ENCODE data around the gene PPP1R9B.

PPP1R9B gene

DNA sequence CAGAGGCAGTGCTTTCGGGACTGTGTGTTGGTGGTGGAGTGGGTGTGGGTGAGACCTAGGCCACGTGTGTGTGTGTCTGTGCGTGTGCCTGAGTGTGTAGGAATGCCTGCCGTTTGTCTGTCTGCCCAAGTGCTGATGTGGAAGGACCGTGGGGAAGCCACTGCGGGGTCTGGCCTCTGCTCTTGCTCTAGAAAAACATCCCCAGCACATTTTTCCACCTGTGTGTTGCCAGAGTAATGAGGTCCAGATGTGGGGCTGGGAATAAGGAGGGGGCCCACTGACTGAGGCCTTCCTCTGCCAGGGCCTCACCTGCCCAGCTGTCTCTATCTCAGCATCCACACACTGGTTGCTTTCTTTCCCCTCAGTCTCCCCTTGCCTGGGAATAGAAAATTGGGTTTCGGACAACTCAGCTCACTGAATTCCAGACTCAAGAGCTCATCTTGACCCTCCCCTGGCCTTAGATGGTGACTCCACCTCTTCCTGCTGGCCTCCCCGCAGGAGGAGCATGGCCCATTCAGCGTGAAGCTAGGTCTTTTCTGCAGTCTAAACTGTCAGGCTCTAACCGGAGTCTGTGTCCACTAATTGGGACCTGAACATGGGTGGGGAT lies 23.0 kb upstream of the PPP1R9B start:
- DNase-seq: no peak

DNA sequence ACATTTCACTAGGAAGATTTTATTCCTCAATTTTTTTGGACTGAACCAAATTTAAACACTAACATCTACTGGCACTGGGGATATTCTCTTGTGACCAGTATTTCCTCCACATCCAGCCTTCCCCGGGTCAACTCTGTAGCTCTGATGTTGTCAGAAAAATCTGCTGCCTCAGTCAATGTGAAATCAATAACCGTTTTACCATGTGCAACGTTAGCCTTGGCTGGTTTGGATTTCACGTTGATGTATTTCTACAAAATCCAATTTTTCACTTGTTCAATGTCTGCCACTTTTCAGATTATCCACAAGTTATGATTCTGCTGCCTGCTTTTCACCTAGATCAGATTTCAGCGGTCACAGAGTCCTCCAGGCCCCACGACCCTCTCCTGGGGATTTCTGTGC lies 22.5 kb upstream of the PPP1R9B start:
- DNase-seq: no peak

DNA sequence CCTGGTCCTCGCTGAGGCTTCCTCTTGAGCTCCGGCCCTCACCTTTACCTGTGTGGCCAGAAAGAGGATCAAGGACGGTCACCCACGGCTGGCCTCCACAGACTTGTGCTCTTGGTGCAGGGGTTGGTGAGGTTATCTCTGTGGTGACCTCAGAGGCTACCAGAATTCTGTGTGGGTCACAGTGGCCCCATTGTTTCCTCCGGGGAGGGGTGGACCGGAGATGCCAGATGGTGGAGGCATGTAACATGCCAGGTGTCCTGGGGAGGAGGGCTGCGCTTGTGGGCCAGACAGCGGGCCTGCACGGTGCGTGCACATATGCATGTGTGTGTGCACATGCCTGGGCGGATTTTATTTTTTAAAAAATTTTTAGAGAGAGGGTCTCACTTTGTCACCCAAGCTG lies 21.7 kb upstream of the PPP1R9B start:
- DNase-seq: no peak

DNA sequence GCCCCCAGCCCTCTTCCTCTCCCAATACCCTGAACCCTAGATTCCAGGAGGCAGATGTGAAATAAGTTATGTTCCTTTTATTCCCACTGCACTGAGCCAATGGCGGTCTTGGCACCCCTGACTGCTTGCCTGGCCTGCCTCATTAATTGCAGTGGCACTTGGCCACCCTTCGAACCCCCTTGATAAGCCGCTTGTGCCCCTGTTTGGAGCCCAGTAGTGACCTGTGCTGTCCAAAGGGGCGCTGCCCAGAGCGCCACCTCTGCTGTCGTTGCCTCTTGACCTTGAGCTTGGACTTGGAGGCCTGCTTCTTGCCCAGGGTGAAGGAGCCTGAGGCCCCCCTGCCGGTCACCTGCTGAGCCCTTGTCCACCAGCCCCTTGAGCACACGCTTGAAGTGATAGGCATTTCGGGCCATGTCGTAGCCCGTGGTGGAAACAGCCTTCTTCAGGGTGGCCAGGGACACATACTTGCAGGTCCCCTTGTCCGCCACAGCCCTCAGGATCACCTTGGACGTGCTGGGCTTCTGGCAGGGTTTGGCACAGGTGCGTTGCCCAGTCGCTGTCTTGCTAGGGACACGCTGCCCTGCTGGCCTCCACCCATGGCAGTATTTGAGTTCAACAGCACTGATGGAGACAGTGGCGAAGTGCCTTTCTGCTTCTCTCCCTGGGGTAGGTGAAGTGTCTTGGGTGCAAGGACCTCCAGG lies 21.0 kb upstream of the PPP1R9B start:
- no peak for DNase-seq

DNA sequence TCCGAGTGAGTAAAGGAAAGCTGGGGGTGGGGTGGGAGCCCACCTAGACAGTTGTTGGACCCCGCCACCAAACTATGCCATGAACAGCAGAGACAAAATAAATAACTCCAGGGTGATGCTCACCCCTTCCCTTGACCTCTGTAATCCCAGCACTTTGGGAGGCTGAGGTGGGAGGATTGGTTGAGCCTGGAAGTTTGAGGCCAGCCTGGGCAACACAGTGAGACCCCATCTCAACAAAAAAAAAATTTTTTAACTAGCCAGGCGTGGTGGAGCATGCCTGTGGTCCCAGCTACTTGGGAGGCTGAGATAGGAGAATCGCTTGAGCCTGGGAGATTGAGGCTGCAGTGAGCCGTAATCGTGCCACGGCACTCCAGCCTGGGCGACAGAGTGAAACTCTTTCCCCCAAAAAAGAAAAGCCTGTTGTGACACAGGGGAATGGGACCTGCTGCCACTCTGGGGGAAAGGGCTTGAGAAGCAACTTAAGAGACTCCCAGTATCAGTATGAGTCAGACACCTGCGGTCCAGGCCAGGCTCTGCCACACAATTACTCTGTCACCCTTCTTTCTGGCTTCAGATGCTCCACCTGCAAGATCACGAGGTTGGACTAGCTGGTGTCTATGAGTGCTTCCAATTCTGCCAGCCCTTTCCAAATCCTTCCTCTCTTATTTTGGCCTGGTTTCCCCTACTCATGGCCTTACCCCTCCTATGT lies 20.3 kb upstream of the PPP1R9B start:
- DNase-seq: no peak

DNA sequence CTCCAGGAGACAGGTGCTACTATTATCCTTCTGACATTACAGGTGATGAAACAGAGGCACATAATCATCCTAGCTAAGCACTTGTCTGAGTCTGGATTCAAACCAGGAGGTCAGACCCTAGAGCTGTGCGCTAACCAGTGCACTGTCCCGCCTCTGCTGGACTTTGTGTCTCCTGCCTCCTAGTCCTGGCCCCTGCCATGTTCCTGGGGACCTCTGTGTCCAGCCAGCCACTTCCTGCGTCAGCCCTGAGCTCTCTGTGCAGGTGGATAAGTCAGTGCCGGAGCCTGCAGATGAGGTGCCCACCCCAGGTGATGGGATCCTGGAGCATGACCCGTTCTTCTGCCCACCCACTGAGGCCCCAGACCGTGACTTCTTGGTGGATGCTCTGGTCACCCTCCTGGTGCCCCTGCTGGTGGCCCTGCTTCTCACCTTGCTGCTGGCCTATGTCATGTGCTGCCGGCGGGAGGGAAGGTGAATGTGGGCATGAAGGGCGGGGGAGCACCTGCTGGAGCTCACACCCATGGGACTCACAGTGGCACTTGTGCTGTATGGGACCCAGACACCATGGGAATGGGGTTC lies 19.5 kb upstream of the PPP1R9B start:
- DNase-seq: no peak

DNA sequence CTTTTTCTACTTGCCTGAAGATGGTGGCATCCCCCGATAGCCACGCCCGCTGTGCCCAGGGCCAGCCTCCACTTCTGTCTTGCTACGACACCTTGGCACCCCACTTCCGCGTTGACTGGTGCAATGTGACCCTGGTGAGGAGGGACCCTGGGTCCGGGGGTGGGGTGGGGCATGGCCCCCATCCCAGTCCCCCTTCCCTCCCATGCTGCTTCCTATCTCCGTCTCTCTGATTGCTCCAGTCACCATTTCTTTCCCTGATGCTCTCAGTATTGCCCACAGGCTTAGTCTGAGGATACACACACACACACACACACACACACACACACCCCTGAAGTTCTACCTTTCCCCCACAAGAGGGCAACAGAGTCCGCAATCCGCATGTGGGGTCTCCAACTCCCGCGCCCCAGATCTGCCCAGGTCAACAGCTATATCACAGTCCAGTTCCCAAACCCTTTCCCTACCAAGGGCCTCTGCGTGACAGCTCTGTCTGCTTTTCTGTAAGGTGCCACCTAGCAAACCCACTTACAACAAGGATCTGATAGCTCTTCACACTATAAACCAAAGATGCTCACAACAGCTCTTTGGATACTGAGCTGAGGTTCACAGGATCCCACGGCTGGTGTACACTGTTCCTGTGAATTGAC lies 18.8 kb upstream of the PPP1R9B start:
- DNase-seq: peak; percentile 74

DNA sequence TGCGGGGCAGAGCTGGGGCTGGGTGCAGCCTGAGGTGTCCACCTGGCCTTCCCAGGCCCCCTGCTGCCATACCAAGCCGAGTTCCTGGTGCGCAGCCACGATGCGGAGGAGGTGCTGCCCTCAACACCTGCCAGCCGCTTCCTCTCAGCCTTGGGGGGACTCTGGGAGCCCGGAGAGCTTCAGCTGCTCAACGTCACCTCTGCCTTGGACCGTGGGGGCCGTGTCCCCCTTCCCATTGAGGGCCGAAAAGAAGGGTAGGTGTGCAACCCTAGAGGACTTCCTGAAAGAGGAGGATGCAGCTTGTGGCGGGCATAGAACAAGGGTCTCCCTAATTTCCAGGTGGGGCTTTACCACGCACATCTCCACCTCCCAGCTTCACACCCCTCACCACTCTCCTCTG lies 17.8 kb upstream of the PPP1R9B start:
- no peak for DNase-seq

DNA sequence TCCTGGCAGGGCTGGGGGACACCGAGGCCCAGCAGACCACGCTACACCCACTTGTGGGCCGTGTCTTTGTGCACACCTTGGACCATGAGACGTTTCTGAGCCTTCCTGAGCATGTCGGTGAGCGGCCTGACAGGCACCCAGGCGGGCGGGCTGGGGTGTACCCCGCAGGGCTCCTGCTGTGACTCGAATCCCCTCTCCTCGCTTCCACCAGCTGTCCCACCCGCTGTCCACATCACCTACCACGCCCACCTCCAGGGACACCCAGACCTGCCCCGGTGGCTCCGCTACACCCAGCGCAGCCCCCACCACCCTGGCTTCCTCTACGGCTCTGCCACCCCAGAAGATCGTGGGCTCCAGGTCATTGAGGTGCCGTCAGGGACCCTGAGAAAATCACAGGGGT lies 16.9 kb upstream of the PPP1R9B start:
- DNase-seq: no peak

DNA sequence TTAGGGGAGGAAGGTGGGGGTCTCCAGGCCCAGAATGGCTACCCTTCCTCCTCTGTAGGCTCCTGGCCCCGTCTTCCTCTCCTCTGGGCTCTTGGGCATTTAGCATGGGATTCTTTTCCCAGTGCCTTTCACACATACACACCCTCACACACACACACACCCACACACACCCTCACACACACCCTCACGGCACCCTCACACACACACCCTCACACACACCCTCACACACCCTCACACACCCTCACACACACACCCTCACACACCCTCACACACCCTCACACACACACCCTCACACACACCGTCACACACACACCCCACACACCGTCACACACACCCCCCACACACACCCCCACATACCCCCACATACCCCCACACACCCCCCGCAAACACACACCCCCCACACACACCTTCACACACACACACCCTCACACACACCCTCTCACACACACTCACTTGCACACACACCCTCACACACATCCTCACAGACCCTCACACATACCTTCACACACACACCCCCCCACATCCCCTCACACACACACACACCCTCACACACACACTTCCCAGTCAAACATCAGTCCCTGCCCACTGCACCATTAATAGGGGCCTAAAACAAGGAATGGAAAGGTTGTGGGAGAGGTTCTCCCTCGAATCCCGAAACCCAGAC lies 16.2 kb upstream of the PPP1R9B start:
- no peak for DNase-seq

DNA sequence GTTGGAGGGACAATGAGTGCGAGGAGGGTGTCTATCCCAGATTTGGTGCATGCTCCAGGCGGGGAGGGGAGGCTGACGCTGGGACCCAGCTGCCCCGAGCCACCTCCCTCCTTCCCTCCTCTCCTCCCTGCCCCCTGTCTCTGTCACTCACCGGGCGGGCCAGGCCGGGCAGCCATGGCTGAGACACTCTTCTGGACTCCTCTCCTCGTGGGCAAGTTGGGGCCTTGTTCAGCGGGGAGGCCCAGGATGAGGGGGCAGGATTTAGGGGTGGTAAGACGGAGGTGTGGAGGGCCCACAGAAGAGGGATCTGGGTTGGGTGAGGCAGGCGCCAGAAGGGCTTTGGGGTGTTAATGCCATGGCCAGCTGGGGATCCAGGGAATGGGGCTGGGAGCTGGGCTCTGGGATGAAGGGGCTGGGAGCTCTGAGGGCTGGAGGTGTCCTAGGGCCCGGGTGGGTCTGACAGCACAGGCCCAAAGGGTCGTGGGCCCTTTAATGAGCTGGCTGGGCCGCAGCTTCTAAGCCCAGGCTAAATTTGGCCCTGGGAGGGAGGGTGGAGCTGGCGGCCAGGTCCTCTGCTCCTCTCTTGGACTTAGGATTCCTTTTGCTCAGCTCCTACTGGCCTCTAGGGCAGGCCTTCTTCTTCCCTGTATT lies 15.5 kb upstream of the PPP1R9B start, which contains the start of gene SGCA:
Gene SGCA (plus strand): TSS at position 139 of the 651 bp plus-strand sequence. CDS start 36 bp downstream, at position 175.
- no peak for DNase-seq

DNA sequence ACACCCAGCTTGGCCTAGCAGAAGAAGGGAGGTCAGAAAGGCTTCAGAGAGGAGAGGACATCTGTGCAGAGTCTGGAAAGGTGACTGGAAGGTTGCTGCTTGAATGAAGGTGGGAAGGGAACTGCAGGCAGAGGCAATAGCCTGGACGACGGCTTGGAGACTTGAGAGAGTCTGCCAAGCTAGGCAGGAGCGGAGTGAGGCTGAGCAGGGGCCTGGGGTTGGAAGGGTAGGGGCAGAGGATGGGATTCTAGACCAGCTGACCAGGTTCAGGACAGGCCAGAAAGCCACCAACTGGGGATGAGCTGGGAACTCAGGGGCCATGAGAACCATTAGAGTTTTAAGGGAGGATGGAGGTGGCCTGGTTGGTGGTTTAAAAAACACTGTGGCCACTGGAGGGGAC lies 15.0 kb upstream of the PPP1R9B start:
- DNase-seq: no peak

DNA sequence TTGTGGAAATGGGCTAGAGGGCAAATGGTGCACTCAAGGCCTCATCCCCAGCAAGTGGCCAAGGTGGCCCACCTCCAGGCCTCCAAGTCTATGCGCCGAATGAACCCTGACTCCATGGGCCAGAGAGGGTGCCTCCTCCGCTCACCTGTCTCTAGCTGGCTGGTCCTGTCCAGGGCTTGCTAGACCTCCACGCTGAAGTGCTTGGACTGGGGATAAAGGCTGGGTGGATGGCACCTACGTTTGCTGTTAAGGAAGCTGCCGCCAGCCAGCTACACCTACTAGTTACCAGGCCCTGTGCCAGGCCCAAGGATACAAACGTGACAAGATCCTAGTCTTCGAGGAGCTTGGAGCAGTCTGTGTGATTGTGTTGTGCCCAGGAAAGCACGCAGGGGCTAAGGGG lies 14.6 kb upstream of the PPP1R9B start:
- DNase-seq: no peak

DNA sequence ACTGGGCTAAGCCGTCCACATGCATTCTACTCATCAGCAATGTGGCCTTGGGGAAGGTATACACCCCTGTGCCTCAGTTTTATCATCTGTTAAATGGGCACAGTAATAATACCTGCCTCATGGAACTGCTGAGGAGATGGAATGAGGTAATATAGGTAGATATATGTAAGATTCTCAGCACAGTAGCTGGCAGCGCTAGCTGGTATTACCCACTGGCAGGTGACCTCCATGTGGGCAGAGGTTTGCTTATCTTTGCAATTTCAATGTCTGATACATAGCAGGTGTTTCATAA lies 14.2 kb upstream of the PPP1R9B start:
- no peak for DNase-seq

DNA sequence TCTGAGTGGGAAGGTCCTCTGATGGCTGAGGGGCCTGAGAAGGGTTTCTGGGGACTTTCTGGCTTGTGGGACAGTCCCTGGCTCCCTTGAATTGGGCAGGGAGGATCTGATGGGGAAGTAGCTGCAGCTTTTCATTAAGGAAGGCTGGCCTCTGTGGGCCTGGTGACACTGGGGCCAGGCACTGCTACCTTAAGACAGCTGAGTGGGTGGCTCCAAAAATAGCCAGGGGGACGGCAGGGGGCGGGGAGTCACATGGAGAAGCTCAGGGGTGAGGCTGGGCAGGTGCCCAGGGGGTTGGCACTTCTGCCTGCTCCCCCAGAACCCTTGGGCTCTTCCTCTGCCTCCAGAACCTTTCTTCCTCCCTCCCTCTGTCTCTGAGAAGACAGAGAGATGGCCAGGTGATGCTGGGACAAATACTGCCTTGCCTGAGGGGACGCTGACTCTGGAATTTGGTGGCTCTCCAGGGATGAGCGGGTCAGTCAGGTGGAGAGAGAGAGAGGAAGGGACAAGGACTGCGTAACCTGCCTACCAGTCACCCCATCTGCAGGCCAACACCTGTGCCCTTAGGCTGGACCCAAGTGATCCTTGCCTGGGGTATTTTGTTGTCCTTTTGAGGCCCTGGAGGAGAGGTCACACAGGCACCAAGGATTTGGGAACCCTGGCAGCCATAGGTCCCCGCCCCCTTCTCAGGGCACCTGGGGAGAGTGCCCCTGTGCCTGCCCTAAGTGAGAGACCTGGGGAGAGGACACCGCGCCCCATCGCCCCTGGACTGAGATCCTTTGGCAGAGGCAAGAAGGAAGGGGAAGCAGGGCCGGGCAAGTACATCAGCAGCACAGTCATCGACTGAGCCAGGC lies 13.6 kb upstream of the PPP1R9B start:
- no peak for DNase-seq

DNA sequence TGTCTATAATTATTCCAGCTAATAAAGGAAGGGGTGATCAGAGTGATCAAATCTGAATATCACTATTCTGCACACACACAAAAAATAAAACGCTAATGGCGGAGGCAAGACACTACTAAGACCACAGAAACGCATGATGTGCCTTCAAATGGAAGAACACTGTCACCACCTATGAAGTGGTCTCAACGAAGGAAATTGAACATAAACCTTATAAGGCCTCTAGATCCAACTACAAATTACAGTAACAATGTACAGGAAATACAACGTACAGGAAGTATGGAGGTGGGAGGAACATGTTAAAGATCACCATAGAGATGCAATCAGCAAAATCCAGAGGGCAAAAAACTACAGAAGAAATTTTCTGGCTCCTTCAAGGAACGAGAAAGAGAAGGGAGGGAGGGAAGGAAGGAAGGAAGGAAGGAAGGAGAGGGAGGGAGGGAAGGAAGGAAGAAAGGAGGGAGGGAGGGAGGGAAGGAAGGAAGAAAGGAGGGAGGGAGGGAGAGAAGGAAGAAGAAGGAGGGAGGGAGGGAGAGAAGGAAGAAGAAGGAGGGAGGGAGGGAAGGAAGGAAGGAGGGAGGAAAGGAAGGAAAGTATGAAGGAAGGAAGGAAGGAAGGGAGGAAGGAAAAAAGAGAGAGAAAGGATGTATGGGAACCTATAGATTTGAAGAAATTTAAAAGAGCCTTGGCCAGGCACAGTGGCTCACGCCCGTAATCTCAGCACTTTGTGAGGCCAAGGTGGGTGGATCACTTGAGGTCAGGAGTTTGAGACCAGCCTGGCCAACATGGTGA lies 12.2 kb upstream of the PPP1R9B start:
- no peak for DNase-seq

DNA sequence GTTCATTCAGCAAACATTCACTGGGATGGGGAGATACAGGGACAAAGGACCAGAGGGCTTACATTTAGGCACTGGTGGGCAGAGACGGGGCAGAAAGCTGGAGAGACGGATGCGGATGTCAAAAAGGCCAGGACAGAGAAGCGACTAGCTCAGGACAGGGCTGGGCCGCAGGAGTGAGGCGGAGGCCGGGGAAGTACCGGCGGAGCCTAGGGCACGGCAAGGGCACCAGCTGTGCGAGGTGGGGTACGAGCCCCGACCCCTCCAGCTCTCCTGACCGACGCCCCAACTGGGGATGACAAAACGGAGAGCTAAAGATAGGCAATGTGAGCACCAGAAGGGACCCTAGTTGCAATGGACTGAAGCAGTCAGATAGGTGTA lies 11.4 kb upstream of the PPP1R9B start:
- DNase-seq: no peak

DNA sequence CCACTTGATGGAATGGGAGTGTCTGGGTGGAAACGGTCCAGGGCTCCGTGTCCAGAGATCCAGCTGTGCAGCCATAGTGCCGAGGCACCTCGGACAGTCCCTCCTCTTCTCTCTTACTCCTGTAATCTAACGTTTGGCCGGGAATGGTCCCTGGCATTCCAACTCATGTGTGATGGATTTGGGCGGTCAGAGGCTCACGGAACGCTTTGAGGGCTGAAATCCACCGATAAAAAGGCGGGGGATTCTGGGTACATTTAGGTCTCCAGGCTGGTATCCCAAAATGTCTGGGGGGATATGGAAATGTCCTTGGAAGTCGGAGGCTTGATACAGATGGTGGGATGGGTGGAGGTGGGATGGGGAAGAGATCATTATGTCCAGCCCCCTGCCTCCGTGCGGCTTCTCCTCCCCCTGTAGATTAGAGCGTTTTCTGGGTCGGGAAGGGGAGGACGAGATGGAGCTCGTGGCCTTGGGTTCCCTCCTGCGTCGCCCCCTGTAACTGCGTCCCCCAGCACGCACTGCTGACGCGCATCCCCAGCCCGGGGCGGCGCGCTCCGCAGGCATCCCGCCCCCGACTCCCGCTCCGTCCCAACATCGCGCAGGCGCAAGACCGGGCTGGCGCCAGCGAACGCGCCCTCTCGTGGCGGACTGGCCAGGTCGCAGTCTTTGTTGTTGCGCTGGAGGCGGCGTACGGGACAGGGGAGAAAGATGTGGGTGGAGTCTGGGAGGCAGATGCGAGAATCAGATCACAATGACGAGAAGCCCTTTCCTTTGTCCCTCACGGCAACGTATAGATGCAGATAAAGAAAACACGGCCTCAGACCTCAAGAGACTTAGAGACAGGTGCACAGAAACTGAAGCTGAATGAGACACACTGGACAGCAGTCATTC lies 10.8 kb upstream of the PPP1R9B start:
- peak; percentile 85 for DNase-seq

DNA sequence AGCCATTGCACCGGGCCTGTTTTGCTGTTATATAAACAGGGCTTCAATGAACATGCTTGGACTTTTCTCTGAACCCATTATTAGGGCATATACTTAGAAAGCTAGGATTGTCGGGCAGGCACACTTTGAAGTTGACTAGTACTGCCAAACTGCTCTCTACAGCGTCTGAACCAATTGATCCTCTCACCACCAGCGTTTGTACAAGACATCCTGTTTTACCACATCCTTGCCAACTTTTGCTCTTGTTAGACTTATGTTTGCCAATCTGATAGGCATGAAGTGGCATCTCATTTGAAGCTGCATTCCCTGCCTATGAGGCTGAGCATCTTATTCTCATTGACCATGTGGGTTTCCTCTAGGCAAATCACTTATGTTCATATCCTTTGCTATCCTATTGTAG lies 7.4 kb upstream of the PPP1R9B start:
- no peak for DNase-seq

Data from GDM1 (cell line).